ENCODE results near the gene ZFAND3.
"Not testable (repeated sequence)": the region's sequence is repeated elsewhere in the genome, so short reads cannot be mapped to it uniquely, and the experiment has no call there.

ZFAND3 gene

GRCh38 chr6:37979392-37980221 is 160.1 kb downstream of the ZFAND3 start:
- no peak for DNase-seq

- DNase-seq = no peak
Observed at GRCh38 chr6:37980222-37980595, 160.7 kb downstream of the ZFAND3 start.

GRCh38 chr6:37981626-37982025 is 162.1 kb downstream of the ZFAND3 start:
- DNase-seq = no peak

- DNase-seq = no peak
Observed at GRCh38 chr6:37982317-37982716, 162.8 kb downstream of the ZFAND3 start.

GRCh38 chr6:37983720-37984501 is 164.4 kb downstream of the ZFAND3 start:
- DNase-seq = no peak

- no peak for DNase-seq
Observed at GRCh38 chr6:37984578-37984977, 165.1 kb downstream of the ZFAND3 start.

- peak; percentile 64 for DNase-seq
Observed at GRCh38 chr6:37985355-37985754, 165.8 kb downstream of the ZFAND3 start.

GRCh38 chr6:37987018-37987417 is 167.5 kb downstream of the ZFAND3 start:
- DNase-seq = peak; percentile 34

GRCh38 chr6:37987559-37987958 is 168.0 kb downstream of the ZFAND3 start:
- no peak for DNase-seq

GRCh38 chr6:37988127-37988526 is 168.6 kb downstream of the ZFAND3 start:
- DNase-seq = no peak

GRCh38 chr6:37988696-37989095 is 169.2 kb downstream of the ZFAND3 start:
- no peak for DNase-seq

- DNase-seq = no peak
Observed at GRCh38 chr6:37990762-37991525, 171.4 kb downstream of the ZFAND3 start.

- no peak for DNase-seq
Observed at GRCh38 chr6:37992749-37993148, 173.2 kb downstream of the ZFAND3 start.

GRCh38 chr6:37993194-37993593 is 173.7 kb downstream of the ZFAND3 start:
- DNase-seq = not testable (repeated sequence)

GRCh38 chr6:37993596-37993995 is 174.1 kb downstream of the ZFAND3 start:
- DNase-seq = no peak

GRCh38 chr6:37994223-37994622 is 174.7 kb downstream of the ZFAND3 start:
- DNase-seq = no peak

- DNase-seq = no peak
Observed at GRCh38 chr6:37998366-37998765, 178.8 kb downstream of the ZFAND3 start.

- no peak for DNase-seq
Observed at GRCh38 chr6:38001386-38001785, 181.9 kb downstream of the ZFAND3 start.

GRCh38 chr6:38004908-38005307 is 185.4 kb downstream of the ZFAND3 start:
- DNase-seq = no peak

- no peak for DNase-seq
Observed at GRCh38 chr6:38011937-38012336, 192.4 kb downstream of the ZFAND3 start.

- peak; percentile 26 for DNase-seq
Observed at GRCh38 chr6:38012573-38012972, 193.0 kb downstream of the ZFAND3 start.

GRCh38 chr6:38015341-38015740 is 195.8 kb downstream of the ZFAND3 start:
- DNase-seq = no peak

GRCh38 chr6:38016824-38017223 is 197.3 kb downstream of the ZFAND3 start:
- no peak for DNase-seq

Data from stimulated activated CD8-positive, alpha-beta memory T cell treated with anti-CD3 and anti-CD28 coated beads, Interleukin-4, amount 100 ng/mL, for 48 hours (primary cell).